Body of pancreas (tissue), 4 donors: ENCODE data around the gene LCA5L. TPM values are rescaled to one million over a fixed set of nuclear protein-coding genes. Genes with fewer than 3 reads are reported as not detected.

Experiments used
- ATAC-seq: fragments of 150-250 bp; one replicate; pipeline ENCODE4 v1.9.1; 2016
- DNase-seq, 4 donors: peaks; one replicate each; pipeline ENCODE4 v3.0.0-alpha.2; 2019
- H3K27ac ChIP-seq, 4 donors: fragments of 200-600 bp; sonication (generic); 1 replicate in 3 of 4; 2 replicates in 1 of 4; pipeline versions ENCODE4 v1.5.1 to v1.6.1; 2016 to 2019; ENCODE audit warnings: mild to moderate bottlenecking in 1 of 4, mixed read lengths in 1 of 4, moderate library complexity in 1 of 4
- H3K27me3 ChIP-seq, 2 donors: fragments of 200-600 bp; sonication (generic); one replicate each; pipeline ENCODE4 v1.6.0; 2016; ENCODE audit warnings: mild to moderate bottlenecking in 1 of 2
- H3K36me3 ChIP-seq, 2 donors: fragments of 200-600 bp; sonication (generic); replicated peaks in 1 of 2; 2 replicates each; pipeline ENCODE4 v1.5.1; 2016; ENCODE audit warnings: low read depth in 2 of 2; ENCODE audit not compliant: insufficient read depth in 1 of 2
- H3K4me1 ChIP-seq: fragments of 200-600 bp; sonication (generic); one replicate; pipeline ENCODE4 v1.6.0; 2016
- H3K4me3 ChIP-seq, 2 donors: fragments of 200-600 bp; sonication (generic); 1 replicate in 1 of 2; 2 replicates in 1 of 2; pipeline ENCODE4 v1.5.1; 2016 to 2019
- H3K9me3 ChIP-seq, 3 donors: fragments of 200-600 bp; sonication (generic); 1 replicate in 2 of 3; 2 replicates in 1 of 3; pipeline ENCODE4 v1.5.1; 2016
- CTCF ChIP-seq, 7 experiments: fragments of 450-650 bp in 4 of 7; fragments of 200-600 bp in 3 of 7; sonication (generic) in 3 of 7; IDR thresholded peaks; one replicate each; pipeline ENCODE4 v1.5.1; 2016 to 2019; ENCODE audit warnings: antibody characterized with exemption in 7 of 7
- POLR2A ChIP-seq, 3 donors: fragments of 450-650 bp; IDR thresholded peaks; one replicate each; pipeline ENCODE4 v1.6.1; 2016; ENCODE audit warnings: antibody characterized with exemption in 3 of 3, mild to moderate bottlenecking in 2 of 3
- WGBS, 2 donors: methylation state at CpG; one replicate each; pipeline ENCODE4 v1.1.5; 2017; 5-methylcytosine and 5-hydroxymethylcytosine counted together
- intact Hi-C: fragments of 100-400 bp; cut with DNase I; formaldehyde crosslinking; loops from one replicate; pipeline ENCODE4 v1.15.1; 2023
- total RNA-seq, 2 donors: library from RNA; depleted of rRNA; stranded (reverse); fragments of >200 nt; gene quantifications; one replicate each; pipeline ENCODE4 v1.1.0, GENCODE V29; 2016

The LCA5L gene
- total RNA-seq, result 1 to 10 TPM in 1 of 2 donors, under 1 TPM in 1; 0.78 to 1.3 TPM

DNA sequence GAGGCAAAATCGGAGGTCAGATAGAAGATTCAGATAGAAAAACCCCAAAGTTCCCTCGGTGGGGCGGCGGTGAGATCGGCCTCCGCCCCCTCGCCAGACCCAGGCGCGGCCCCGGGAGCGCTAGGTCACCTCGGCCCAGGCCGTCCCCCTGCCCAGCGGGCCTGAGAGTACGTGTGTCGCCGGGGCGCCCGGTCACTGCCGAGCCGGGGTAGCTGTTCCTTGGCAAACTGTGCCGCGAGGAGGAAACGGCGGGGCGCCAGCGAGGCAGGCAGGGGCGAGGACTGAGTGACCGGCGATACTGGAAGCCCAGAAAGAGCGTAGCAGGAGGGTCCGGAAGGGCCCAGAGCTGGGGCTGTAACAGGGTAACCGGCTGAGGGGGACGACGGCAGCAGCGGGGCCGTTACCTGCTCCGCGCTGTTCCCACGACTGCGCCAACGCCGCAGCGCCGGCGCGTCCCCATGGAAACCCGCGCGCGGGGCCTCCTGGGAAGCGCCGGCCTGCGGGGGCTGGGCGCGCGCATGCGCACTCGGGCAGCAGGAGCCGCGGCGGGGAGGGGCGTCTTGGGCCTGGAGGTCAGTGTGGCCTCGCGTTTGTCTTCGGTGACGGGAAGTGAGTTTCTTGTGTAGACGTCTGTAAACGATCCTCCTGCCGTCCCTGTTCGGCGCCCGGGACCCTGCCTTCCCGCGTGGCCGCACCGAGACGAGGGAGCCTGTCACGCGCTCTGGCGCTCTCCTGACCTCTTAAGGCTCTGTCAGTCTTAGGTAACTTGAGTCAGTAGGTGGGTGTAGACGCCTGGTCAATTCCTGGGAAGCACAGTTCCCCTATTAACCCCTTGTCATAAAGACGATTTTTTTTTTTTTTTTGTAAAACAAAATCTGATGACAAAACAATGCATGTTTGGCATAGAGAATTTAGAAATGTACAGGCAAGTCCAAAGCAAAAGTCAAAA lies at the start of gene LCA5L:
TSS of gene LCA5L (minus strand) at position 458 of the 949 bp plus-strand sequence. CDS start 17,285 bp downstream, outside the sequence.
- Histone ChIP-seq H3K27me3 (no peaks in the 10 kb centered on the region), H3K4me1 (peaks cover 11% of the 10 kb centered on the region), H3K4me3 (peak within 1 kb of the TSS; percentile 48 to 52), H3K9me3 (no peaks in the 10 kb centered on the region), H3K27ac (peak within 1 kb of the TSS; percentile 82 to 96 (median 90)), H3K36me3 (no peaks in the 10 kb centered on the region)
- intact Hi-C loops, result no loop called here
- ATAC-seq (peak; percentile 95), DNase-seq (peak; percentile 91 to 94 (median 94))
- TF ChIP-seq CTCF (IDR thresholded peaks at IDR 0.05) (peak in 2 of 7 experiments; percentile 25 to 35), POLR2A (IDR thresholded peaks at IDR 0.05) (peak; percentile 46 to 80 (median 79))
- 0 to 1% methylated on average over 26 to 82 of the region's 83 CpGs for WGBS, 2 donors

GRCh38 chr21:39489380-39489924 lies 43.9 kb upstream of the LCA5L start:
- no peaks in the 10 kb centered on the region for H3K9me3 ChIP-seq
- H3K27ac ChIP-seq, result no peak overlapping the region
- H3K4me3 ChIP-seq, result no peak overlapping the region
- 72 to 76% methylated on average over 1 of the region's 1 CpG for WGBS, 2 donors
- ATAC-seq (no peak), DNase-seq (no peak)
- H3K36me3 ChIP-seq, result no peaks in the 10 kb centered on the region
- intact Hi-C loops, result no loop called here
- no peaks in the 10 kb centered on the region for H3K27me3 ChIP-seq
- no peaks in the 10 kb centered on the region for H3K4me1 ChIP-seq
- no peak for TF ChIP-seq POLR2A (IDR thresholded peaks at IDR 0.05)
- TF ChIP-seq CTCF (IDR thresholded peaks at IDR 0.05), result no peak

- Histone ChIP-seq H3K4me3 (no peak overlapping the region), H3K36me3 (no peaks in the 10 kb centered on the region), H3K4me1 (no peaks in the 10 kb centered on the region), H3K27me3 (no peaks in the 10 kb centered on the region), H3K27ac (no peak overlapping the region), H3K9me3 (no peaks in the 10 kb centered on the region)
- ATAC-seq, result no peak
- TF ChIP-seq POLR2A (IDR thresholded peaks at IDR 0.05) (no peak), CTCF (IDR thresholded peaks at IDR 0.05) (no peak)
- DNase-seq, result no peak
- 67 to 76% methylated on average over 6 of the region's 6 CpGs for WGBS, 2 donors
- intact Hi-C loops, result no loop called here
These were observed 39.2 kb upstream of the LCA5L start for GRCh38 chr21:39484711-39485276.

DNA sequence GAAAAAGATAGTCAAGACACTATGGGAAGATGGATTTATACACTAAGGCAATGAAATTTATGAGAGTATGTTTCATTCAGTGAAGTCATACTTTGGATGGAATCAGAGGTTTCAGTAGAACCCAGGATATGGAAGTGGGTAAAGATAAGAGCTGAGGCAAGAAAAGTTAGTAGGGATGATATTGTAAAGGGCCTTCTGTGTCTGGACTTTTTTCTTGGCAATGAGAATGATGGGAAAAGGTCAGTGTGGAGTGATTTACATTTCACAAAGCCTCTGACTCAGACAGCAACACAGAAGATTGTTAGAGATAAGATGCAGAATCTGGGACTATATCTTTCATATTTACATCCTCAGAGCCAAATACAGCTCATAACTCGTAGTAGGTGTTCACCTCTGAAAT lies 38.3 kb upstream of the LCA5L start:
- intact Hi-C loops, result no loop called here
- WGBS, 2 donors, result 52 to 59% methylated on average over 1 of the region's 1 CpG
- H3K4me1 ChIP-seq, result no peaks in the 10 kb centered on the region
- H3K9me3 ChIP-seq, result no peaks in the 10 kb centered on the region
- H3K27me3 ChIP-seq, result no peaks in the 10 kb centered on the region
- no peak overlapping the region for H3K27ac ChIP-seq
- no peak for TF ChIP-seq POLR2A (IDR thresholded peaks at IDR 0.05)
- TF ChIP-seq CTCF (IDR thresholded peaks at IDR 0.05), result no peak
- H3K36me3 ChIP-seq, result no peaks in the 10 kb centered on the region
- DNase-seq (no peak), ATAC-seq (no peak)
- H3K4me3 ChIP-seq, result no peak overlapping the region
